Testis (tissue), 2 donors: Measurements from ENCODE around the gene ZBTB4.

Experiments used
- CTCF ChIP-seq, 3 experiments: fragments of 450-650 bp in 2 of 3; fragments of 200-600 bp in 1 of 3; sonication (generic) in 1 of 3; IDR thresholded peaks; one replicate each; pipeline ENCODE4 v1.5.1; 2016 to 2019; ENCODE audit warnings: antibody characterized with exemption in 3 of 3, mild to moderate bottlenecking in 2 of 3, moderate library complexity in 1 of 3
- POLR2A ChIP-seq: fragments of 450-650 bp; IDR thresholded peaks from one replicate; pipeline ENCODE4 v1.6.1; 2017; ENCODE audit warnings: antibody characterized with exemption, mild to moderate bottlenecking, moderate library complexity

- TF ChIP-seq CTCF (IDR thresholded peaks at IDR 0.05): no peak
- TF ChIP-seq POLR2A: no peak
These were observed 35.6 kb downstream of the ZBTB4 start for GRCh38 chr17:7443499-7444485.
